Measurements from ENCODE around the gene UHRF1. TPM values are rescaled to one million over a fixed set of nuclear protein-coding genes. Genes with fewer than 3 reads are reported as not detected.

UHRF1 gene
- total and polyA plus RNA-seq, 2 of the 13 experiments (the other 11 are each of a cell fraction or from before 2014, with no cell fraction given): 6.8 to 78.4 TPM

DNA sequence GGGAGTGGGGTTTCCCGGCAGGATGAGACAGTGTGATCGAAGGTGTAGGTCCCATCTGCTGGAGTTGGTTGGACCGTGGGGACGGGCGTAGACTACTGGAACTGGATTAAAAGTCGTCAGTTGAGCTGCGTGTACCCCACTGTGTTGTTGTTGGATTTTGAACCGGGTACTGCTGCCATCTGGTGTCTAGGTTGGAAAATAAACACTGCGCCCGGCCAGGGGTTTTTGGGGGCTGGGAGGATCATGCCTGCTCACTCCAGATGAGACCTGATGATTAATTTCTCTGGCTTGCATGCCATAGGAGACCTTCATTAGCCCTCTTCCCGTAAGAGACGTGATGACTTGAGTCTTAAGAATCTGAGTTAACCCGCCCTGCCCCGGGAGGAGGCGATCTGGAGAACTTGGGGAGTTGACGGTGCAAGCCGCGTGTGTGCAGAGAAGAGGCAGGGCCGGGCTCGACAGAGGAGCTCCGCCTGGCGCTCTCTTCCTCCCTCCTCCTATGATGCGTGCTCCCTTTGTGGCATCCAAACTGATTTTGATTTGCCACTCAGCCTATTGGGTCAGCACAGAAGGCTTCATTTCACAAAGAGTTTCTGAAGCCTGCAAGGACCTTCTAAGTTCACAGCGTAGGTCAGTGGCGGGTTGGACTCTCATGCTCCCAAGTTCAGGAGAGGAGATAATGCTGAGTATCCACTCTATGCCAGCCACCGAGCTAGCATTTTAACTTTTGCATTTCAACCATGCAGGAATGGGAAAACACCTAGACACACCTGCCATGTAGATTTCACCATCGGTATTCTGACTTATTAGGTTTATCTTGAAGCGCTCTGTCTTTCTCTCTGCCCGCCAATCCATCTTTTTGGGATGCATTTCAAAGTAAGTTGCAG, 2.7 kb downstream of the UHRF1 start (continued):
- TF ChIP-seq, protein P1, sequence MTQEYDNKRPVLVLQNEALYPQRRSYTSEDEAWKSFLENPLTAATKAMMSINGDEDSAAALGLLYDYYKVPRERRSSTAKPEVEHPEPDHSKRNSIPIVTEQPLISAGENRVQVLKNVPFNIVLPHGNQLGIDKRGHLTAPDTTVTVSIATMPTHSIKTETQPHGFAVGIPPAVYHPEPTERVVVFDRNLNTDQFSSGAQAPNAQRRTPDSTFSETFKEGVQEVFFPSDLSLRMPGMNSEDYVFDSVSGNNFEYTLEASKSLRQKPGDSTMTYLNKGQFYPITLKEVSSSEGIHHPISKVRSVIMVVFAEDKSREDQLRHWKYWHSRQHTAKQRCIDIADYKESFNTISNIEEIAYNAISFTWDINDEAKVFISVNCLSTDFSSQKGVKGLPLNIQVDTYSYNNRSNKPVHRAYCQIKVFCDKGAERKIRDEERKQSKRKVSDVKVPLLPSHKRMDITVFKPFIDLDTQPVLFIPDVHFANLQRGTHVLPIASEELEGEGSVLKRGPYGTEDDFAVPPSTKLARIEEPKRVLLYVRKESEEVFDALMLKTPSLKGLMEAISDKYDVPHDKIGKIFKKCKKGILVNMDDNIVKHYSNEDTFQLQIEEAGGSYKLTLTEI (CRISPR knock-in tag; conservative IDR thresholded peaks at IDR 0.05): no peak
- TF ChIP-seq ISX (CRISPR knock-in tag; conservative IDR thresholded peaks at IDR 0.05) (no peak), ADNP (CRISPR knock-in tag; IDR thresholded peaks at IDR 0.05) (no peak), YEATS4 (CRISPR knock-in tag; IDR thresholded peaks at IDR 0.05; ENCODE audit: borderline replicate concordance) (0 out of 2 replicates have a peak, but pooled peaks have one; percentile 30), ZNF350 (CRISPR knock-in tag; IDR thresholded peaks at IDR 0.05; ENCODE audit: borderline replicate concordance, low read depth) (0 out of 2 replicates have a peak, but pooled peaks have one; percentile 55), ZSCAN20 (CRISPR knock-in tag; IDR thresholded peaks at IDR 0.05; ENCODE audit: borderline replicate concordance) (peak; percentile 67; the same call in 1 of the 2 replicates), SMC3 (IDR thresholded peaks at IDR 0.05; ENCODE audit: low read length) (peak; percentile 85), AKAP8 (CRISPR knock-in tag; IDR thresholded peaks at IDR 0.05) (no peak), ZNF441 (CRISPR knock-in tag; IDR thresholded peaks at IDR 0.05; ENCODE audit: borderline replicate concordance) (peak; percentile 52; the same call in 1 of the 2 replicates), SAP130 (CRISPR knock-in tag; IDR thresholded peaks at IDR 0.05; ENCODE audit: low read depth) (peak; percentile 36), ZSCAN12 (CRISPR knock-in tag; IDR thresholded peaks at IDR 0.05) (no peak), HOXA5 (CRISPR knock-in tag; IDR thresholded peaks at IDR 0.05) (peak; percentile 34; the same call in 1 of the 2 replicates), SNAI1 (CRISPR knock-in tag; IDR thresholded peaks at IDR 0.05; ENCODE audit: borderline replicate concordance) (no peak), KDM2A (CRISPR knock-in tag; IDR thresholded peaks at IDR 0.05; ENCODE audit: borderline replicate concordance, low read depth) (0 out of 2 replicates have a peak, but pooled peaks have one; percentile 9)
- TF ChIP-seq, protein P2, sequence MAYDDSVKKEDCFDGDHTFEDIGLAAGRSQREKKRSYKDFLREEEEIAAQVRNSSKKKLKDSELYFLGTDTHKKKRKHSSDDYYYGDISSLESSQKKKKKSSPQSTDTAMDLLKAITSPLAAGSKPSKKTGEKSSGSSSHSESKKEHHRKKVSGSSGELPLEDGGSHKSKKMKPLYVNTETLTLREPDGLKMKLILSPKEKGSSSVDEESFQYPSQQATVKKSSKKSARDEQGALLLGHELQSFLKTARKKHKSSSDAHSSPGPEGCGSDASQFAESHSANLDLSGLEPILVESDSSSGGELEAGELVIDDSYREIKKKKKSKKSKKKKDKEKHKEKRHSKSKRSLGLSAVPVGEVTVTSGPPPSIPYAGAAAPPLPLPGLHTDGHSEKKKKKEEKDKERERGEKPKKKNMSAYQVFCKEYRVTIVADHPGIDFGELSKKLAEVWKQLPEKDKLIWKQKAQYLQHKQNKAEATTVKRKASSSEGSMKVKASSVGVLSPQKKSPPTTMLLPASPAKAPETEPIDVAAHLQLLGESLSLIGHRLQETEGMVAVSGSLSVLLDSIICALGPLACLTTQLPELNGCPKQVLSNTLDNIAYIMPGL (CRISPR knock-in tag; IDR thresholded peaks at IDR 0.05; ENCODE audit: borderline replicate concordance in 1 of 2, low read depth in 1 of 2): 0 out of 4 replicates have a peak, but pooled peaks of 1 of the 2 experiments have one; percentile 30
- TF ChIP-seq, protein P3, sequence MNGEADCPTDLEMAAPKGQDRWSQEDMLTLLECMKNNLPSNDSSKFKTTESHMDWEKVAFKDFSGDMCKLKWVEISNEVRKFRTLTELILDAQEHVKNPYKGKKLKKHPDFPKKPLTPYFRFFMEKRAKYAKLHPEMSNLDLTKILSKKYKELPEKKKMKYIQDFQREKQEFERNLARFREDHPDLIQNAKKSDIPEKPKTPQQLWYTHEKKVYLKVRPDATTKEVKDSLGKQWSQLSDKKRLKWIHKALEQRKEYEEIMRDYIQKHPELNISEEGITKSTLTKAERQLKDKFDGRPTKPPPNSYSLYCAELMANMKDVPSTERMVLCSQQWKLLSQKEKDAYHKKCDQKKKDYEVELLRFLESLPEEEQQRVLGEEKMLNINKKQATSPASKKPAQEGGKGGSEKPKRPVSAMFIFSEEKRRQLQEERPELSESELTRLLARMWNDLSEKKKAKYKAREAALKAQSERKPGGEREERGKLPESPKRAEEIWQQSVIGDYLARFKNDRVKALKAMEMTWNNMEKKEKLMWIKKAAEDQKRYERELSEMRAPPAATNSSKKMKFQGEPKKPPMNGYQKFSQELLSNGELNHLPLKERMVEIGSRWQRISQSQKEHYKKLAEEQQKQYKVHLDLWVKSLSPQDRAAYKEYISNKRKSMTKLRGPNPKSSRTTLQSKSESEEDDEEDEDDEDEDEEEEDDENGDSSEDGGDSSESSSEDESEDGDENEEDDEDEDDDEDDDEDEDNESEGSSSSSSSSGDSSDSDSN (CRISPR knock-in tag; IDR thresholded peaks at IDR 0.05): no peak
- TF ChIP-seq, protein P4, sequence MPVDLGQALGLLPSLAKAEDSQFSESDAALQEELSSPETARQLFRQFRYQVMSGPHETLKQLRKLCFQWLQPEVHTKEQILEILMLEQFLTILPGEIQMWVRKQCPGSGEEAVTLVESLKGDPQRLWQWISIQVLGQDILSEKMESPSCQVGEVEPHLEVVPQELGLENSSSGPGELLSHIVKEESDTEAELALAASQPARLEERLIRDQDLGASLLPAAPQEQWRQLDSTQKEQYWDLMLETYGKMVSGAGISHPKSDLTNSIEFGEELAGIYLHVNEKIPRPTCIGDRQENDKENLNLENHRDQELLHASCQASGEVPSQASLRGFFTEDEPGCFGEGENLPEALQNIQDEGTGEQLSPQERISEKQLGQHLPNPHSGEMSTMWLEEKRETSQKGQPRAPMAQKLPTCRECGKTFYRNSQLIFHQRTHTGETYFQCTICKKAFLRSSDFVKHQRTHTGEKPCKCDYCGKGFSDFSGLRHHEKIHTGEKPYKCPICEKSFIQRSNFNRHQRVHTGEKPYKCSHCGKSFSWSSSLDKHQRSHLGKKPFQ (CRISPR knock-in tag; IDR thresholded peaks at IDR 0.05; ENCODE audit: insufficient replicate concordance): peak; percentile 61
- TF ChIP-seq, protein P5, sequence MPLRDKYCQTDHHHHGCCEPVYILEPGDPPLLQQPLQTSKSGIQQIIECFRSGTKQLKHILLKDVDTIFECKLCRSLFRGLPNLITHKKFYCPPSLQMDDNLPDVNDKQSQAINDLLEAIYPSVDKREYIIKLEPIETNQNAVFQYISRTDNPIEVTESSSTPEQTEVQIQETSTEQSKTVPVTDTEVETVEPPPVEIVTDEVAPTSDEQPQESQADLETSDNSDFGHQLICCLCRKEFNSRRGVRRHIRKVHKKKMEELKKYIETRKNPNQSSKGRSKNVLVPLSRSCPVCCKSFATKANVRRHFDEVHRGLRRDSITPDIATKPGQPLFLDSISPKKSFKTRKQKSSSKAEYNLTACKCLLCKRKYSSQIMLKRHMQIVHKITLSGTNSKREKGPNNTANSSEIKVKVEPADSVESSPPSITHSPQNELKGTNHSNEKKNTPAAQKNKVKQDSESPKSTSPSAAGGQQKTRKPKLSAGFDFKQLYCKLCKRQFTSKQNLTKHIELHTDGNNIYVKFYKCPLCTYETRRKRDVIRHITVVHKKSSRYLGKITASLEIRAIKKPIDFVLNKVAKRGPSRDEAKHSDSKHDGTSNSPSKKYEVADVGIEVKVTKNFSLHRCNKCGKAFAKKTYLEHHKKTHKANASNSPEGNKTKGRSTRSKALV (CRISPR knock-in tag; IDR thresholded peaks at IDR 0.05): peak; percentile 53; the same call in 1 of the 2 replicates
